ENCODE results near the gene LOXL1.

LOXL1 gene, protein sequence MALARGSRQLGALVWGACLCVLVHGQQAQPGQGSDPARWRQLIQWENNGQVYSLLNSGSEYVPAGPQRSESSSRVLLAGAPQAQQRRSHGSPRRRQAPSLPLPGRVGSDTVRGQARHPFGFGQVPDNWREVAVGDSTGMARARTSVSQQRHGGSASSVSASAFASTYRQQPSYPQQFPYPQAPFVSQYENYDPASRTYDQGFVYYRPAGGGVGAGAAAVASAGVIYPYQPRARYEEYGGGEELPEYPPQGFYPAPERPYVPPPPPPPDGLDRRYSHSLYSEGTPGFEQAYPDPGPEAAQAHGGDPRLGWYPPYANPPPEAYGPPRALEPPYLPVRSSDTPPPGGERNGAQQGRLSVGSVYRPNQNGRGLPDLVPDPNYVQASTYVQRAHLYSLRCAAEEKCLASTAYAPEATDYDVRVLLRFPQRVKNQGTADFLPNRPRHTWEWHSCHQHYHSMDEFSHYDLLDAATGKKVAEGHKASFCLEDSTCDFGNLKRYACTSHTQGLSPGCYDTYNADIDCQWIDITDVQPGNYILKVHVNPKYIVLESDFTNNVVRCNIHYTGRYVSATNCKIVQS

DNA sequence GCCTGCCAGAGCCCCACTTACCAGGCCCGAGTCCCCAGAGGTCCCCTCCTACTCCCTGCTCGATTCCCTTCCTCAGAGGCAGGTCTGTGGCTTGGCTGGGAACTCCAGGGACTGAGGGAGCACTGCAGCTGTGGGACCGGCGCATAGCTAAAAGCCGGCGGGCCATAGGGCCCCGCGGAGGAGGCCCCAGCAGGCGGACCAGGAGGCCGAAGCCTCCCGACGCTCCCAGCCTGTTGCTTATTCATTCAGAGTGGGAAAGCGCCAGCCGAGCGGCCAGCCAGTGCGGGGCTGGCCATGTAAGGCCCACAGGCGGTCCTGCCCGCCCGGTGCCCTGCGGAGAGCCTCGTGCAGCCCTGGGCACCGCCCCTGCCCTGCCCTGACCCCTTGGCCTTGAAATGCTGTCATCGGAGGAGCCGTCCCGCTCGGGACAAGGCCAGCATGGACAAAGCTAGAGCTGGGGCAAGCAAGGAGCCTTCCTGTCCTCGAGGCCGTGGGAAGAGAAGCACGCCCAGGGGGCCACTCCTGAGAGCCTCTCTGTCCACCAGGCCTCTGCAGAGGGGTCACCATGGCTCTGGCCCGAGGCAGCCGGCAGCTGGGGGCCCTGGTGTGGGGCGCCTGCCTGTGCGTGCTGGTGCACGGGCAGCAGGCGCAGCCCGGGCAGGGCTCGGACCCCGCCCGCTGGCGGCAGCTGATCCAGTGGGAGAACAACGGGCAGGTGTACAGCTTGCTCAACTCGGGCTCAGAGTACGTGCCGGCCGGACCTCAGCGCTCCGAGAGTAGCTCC lies at the start of gene LOXL1:
Gene LOXL1 (plus strand): TSS at position 244 of the 784 bp plus-strand sequence. CDS start 322 bp downstream, at position 566.
- Histone ChIP-seq H3K4me3 (ENCODE audit: low read depth in 1 of 5, low read length in 5 of 5) (peak within 1 kb of the TSS; percentile 19 to 74 (median 58)), H3K9ac (ENCODE audit: low read length in 5 of 5) (peak within 1 kb of the TSS; percentile 17 to 70 (median 59))

DNA sequence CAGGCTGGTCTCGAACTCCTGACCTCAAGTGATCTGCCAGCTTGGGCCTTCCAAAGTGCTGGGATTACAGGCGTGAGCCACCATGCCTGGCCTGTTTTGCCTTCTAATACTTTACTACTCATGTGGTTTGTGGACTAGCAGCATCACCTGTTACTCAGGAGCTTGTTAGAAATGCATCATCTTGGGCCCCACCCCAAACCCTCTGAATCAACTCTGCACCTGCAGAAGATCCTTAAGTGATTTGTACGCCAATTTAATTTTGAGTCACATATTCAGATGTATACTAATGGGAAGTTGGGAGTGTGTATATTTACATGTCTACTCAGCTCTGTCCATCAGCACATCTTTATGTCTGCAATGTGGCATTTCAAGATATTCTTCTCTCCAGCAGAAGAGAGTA lies 46.8 kb upstream of the LOXL1 start:
- H3K9ac ChIP-seq (ENCODE audit: low read length in 5 of 5): no peak overlapping the region
- no peaks in the 10 kb centered on the region for H3K36me3 ChIP-seq (ENCODE audit: control insufficient read depth in 5 of 5, insufficient read depth in 5 of 5, low read length in 5 of 5)
- H3K4me1 ChIP-seq (ENCODE audit: control insufficient read depth in 5 of 5, insufficient read depth in 5 of 5, low read length in 5 of 5): no peaks in the 10 kb centered on the region
- H3K27me3 ChIP-seq (ENCODE audit: control insufficient read depth in 5 of 5, insufficient read depth in 4 of 5, low read length in 5 of 5): peaks cover 1 to 28% (median 11%) of the 10 kb centered on the region in 5 donors
- no peak overlapping the region for H3K4me3 ChIP-seq (ENCODE audit: low read depth in 1 of 5, low read length in 5 of 5)
- no peak overlapping the region for H3K27ac ChIP-seq (ENCODE audit: low read depth, low read length)
- peaks cover 0 to 4% (median 0%) of the 10 kb centered on the region in 5 donors for H3K9me3 ChIP-seq (ENCODE audit: control insufficient read depth in 5 of 5, low read length in 5 of 5)

More for the DNA sequence above, at the start of gene LOXL1:
- peaks cover 20 to 96% (median 89%) of the 10 kb centered on the region in 5 donors for H3K4me1 ChIP-seq (ENCODE audit: control insufficient read depth in 5 of 5, insufficient read depth in 5 of 5, low read length in 5 of 5)
- H3K27me3 ChIP-seq (ENCODE audit: control insufficient read depth in 5 of 5, insufficient read depth in 4 of 5, low read length in 5 of 5): peaks cover 0 to 5% (median 3%) of the 10 kb centered on the region in 5 donors
- no peaks in the 10 kb centered on the region for H3K9me3 ChIP-seq (ENCODE audit: control insufficient read depth in 5 of 5, low read length in 5 of 5)
- H3K27ac ChIP-seq (ENCODE audit: low read depth, low read length): peak within 1 kb of the TSS; percentile 74
- H3K36me3 ChIP-seq (ENCODE audit: control insufficient read depth in 5 of 5, insufficient read depth in 5 of 5, low read length in 5 of 5): peaks cover 0 to 5% (median 0%) of the 10 kb centered on the region in 5 donors

DNA sequence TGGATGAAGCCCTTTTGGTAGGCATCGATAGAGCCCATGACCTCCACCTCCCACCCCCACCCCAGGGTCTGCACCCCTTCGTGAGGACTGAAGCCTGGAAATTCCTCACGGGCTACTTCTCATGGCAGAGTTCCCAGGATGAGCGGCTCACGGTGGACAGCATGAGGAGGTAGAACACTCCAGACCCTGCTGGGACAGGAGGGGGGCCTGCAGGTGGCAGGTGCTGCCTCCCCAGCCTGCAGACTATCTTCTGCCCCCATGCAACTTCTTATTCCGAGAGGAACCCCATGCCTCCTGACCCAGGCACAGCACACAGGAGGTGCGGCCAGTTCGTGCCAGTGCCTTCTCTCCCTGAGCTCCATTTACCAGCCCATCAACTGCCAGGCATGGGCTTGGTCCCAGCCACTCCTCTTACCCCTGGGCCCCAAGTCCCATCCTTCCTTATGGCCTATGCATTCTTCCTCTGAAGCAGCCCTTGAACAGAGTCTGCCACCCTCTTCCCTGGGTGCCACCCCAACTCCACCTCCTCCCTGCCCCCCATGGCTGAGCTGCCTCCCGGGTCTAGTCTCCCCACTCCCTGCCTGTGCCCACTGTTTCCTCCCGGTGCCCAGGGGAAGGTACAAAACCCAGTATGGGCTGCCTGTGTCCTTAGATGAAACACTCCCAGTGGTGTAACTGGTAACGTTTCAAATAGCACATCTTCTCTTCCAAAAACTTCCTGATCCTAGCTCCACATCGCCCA lies 44.5 kb upstream of the LOXL1 start:
- peaks cover 4 to 31% (median 11%) of the 10 kb centered on the region in 5 donors for H3K27me3 ChIP-seq (ENCODE audit: control insufficient read depth in 5 of 5, insufficient read depth in 4 of 5, low read length in 5 of 5)
- no peak overlapping the region for H3K4me3 ChIP-seq (ENCODE audit: low read depth in 1 of 5, low read length in 5 of 5)
- no peaks in the 10 kb centered on the region for H3K4me1 ChIP-seq (ENCODE audit: control insufficient read depth in 5 of 5, insufficient read depth in 5 of 5, low read length in 5 of 5)
- no peaks in the 10 kb centered on the region for H3K36me3 ChIP-seq (ENCODE audit: control insufficient read depth in 5 of 5, insufficient read depth in 5 of 5, low read length in 5 of 5)
- H3K9me3 ChIP-seq (ENCODE audit: control insufficient read depth in 5 of 5, low read length in 5 of 5): peaks cover 0 to 4% (median 0%) of the 10 kb centered on the region in 5 donors
- H3K27ac ChIP-seq (ENCODE audit: low read depth, low read length): no peak overlapping the region
- H3K9ac ChIP-seq (ENCODE audit: low read length in 5 of 5): no peak overlapping the region

DNA sequence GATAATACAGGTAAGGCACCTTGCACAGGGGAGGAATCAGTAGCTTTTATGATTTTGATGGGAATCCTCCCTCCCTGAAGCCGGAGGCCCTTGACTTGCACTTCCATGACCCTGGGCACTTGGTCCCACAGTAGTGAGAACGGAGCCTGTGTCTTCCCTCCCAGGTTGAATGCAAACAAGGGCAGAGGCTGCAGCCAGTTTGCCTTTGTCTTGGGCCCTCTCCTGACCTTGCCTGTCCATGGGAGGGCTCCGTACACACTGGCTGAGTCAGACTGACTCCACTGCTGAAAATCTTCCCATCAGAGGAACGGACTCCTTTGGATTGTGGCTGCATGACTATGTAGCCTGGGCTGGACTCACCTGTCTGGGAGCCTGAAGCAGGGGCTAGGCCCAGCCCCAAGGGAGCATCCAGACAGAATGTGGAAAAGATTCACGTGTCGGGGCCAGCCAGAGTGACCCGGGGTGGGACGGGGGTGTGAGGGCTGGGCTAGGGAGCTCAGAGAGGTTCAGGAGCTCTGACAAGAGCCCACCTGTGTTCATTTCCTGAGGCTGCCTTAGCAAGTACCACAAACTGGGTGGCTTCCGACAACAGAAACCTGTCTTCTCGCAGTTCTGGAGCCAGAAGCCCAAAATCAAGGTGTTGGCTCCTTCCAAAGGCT lies 43.4 kb upstream of the LOXL1 start:
- H3K4me1 ChIP-seq (ENCODE audit: control insufficient read depth in 5 of 5, insufficient read depth in 5 of 5, low read length in 5 of 5): no peaks in the 10 kb centered on the region
- H3K27me3 ChIP-seq (ENCODE audit: control insufficient read depth in 5 of 5, insufficient read depth in 4 of 5, low read length in 5 of 5): peaks cover 4 to 31% (median 11%) of the 10 kb centered on the region in 5 donors
- peaks cover 0 to 1% (median 0%) of the 10 kb centered on the region in 5 donors for H3K9me3 ChIP-seq (ENCODE audit: control insufficient read depth in 5 of 5, low read length in 5 of 5)
- no peak overlapping the region for H3K27ac ChIP-seq (ENCODE audit: low read depth, low read length)
- no peak overlapping the region for H3K4me3 ChIP-seq (ENCODE audit: low read depth in 1 of 5, low read length in 5 of 5)
- no peak overlapping the region for H3K9ac ChIP-seq (ENCODE audit: low read length in 5 of 5)
- H3K36me3 ChIP-seq (ENCODE audit: control insufficient read depth in 5 of 5, insufficient read depth in 5 of 5, low read length in 5 of 5): no peaks in the 10 kb centered on the region

DNA sequence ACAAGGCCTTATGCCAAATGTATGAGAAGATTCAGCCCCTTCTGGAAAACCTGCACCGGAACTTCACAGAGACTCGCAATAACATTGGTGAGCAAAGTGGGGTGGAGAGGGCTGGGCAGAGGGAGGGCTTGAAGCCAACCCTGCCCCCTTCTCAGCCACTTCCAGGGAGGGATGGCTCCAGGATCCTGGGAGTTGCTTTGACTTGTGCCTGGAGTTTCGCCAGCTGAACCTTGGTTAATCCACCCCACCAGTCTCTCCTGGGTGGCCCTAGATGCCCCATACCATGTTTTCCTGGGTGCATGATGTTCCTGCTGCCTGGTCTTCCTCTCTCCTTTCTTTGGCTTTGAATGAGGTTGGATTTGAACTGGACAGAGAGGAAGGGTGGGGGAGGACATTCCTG lies 42.1 kb upstream of the LOXL1 start:
- Histone ChIP-seq H3K4me3 (ENCODE audit: low read depth in 1 of 5, low read length in 5 of 5) (no peak overlapping the region), H3K27ac (ENCODE audit: low read depth, low read length) (no peak overlapping the region), H3K9me3 (ENCODE audit: control insufficient read depth in 5 of 5, low read length in 5 of 5) (no peaks in the 10 kb centered on the region), H3K4me1 (ENCODE audit: control insufficient read depth in 5 of 5, insufficient read depth in 5 of 5, low read length in 5 of 5) (no peaks in the 10 kb centered on the region), H3K36me3 (ENCODE audit: control insufficient read depth in 5 of 5, insufficient read depth in 5 of 5, low read length in 5 of 5) (no peaks in the 10 kb centered on the region), H3K9ac (ENCODE audit: low read length in 5 of 5) (no peak overlapping the region), H3K27me3 (ENCODE audit: control insufficient read depth in 5 of 5, insufficient read depth in 4 of 5, low read length in 5 of 5) (peaks cover 4 to 31% (median 11%) of the 10 kb centered on the region in 5 donors)

DNA sequence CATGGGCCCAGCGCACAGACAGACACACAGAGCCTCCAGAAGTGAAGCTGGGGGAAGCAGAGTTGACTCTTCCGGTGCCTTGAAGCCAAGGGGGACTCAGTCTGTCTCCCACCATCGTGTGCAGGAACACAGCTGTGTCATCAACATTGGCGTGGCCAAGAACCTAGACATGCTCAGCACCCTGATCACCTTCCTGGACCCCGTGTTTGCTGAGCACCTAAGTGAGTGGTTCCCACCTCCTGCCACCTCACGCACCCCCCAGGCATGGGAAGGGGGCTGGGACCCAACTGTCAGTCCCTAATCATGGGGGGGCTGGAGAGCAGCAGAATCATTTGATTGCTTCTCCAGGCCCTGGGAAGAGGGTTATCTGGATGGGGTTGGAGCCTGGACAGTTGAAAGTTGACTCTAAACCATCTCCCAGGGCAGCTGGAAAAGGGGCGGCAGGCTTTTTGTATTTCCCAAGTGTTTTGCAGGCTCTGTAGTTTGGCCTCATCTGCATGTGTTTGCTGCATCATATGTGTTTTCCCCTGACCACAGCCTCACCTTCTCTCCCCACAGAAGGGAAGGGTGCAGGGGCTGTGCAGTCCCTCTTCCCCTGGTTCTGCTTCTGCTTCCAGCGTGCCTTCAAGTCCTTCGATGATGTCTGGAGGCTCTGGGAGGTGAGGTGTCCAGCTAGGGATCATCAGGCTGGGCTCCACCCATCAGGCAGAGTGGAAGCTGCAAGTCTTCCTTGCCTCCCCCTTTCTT lies 40.1 kb upstream of the LOXL1 start:
- Histone ChIP-seq H3K27me3 (ENCODE audit: control insufficient read depth in 5 of 5, insufficient read depth in 4 of 5, low read length in 5 of 5) (peaks cover 4 to 31% (median 11%) of the 10 kb centered on the region in 5 donors), H3K4me1 (ENCODE audit: control insufficient read depth in 5 of 5, insufficient read depth in 5 of 5, low read length in 5 of 5) (no peaks in the 10 kb centered on the region), H3K4me3 (ENCODE audit: low read depth in 1 of 5, low read length in 5 of 5) (no peak overlapping the region), H3K36me3 (ENCODE audit: control insufficient read depth in 5 of 5, insufficient read depth in 5 of 5, low read length in 5 of 5) (no peaks in the 10 kb centered on the region), H3K27ac (ENCODE audit: low read depth, low read length) (no peak overlapping the region), H3K9ac (ENCODE audit: low read length in 5 of 5) (no peak overlapping the region), H3K9me3 (ENCODE audit: control insufficient read depth in 5 of 5, low read length in 5 of 5) (no peaks in the 10 kb centered on the region)

DNA sequence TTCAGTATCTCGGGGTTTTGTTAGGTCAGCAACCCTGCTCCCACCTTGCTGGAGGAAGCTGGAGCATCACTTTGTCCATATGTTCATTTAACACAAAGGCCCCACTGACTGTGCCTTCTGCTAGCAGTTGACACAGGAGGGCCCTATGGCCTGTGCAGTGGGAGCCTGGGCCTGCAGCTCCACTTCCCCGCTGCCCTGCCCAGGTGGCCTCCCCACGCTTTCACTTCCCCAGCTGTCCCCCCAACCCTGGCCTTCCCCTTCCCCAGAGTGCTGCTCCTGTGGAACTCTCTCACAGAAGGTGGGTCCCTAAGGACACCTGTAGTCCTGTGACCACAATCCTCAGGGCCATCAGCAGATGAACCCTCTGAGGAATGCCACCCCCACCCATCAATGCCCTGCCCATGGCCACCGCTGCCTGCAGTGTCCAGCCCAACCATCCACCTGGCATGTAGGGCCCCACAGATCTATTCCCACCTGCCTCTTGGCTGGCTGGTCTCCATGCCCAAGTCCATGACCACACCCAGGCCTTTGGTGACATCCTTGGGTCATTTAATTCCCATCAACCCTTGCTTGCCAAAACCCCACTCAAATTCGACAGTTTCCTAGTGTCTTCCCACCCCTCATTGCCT lies 39.4 kb upstream of the LOXL1 start:
- H3K27me3 ChIP-seq (ENCODE audit: control insufficient read depth in 5 of 5, insufficient read depth in 4 of 5, low read length in 5 of 5): peaks cover 4 to 24% (median 11%) of the 10 kb centered on the region in 5 donors
- no peaks in the 10 kb centered on the region for H3K9me3 ChIP-seq (ENCODE audit: control insufficient read depth in 5 of 5, low read length in 5 of 5)
- no peak overlapping the region for H3K4me3 ChIP-seq (ENCODE audit: low read depth in 1 of 5, low read length in 5 of 5)
- H3K9ac ChIP-seq (ENCODE audit: low read length in 5 of 5): no peak overlapping the region
- no peaks in the 10 kb centered on the region for H3K4me1 ChIP-seq (ENCODE audit: control insufficient read depth in 5 of 5, insufficient read depth in 5 of 5, low read length in 5 of 5)
- no peak overlapping the region for H3K27ac ChIP-seq (ENCODE audit: low read depth, low read length)
- H3K36me3 ChIP-seq (ENCODE audit: control insufficient read depth in 5 of 5, insufficient read depth in 5 of 5, low read length in 5 of 5): no peaks in the 10 kb centered on the region

DNA sequence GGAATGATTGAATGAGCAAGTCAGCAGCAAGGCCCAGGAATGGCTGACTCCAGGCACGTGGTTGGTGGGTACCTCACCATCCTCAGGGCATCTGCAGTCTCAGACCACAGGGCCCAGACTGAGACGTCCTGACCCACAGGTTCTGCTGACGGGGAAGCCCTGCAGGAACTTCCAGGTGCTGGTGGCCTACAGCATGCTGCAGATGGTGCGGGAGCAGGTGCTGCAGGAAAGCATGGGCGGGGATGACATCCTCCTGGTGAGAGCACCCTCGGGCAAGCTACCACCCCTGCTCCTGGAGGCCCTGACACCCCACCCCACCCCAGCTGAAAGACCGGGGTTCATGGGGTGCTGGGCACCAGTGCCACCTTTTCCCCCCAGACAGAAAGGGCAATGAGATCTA lies 38.8 kb upstream of the LOXL1 start:
- Histone ChIP-seq H3K27me3 (ENCODE audit: control insufficient read depth in 5 of 5, insufficient read depth in 4 of 5, low read length in 5 of 5) (peaks cover 0 to 18% (median 6%) of the 10 kb centered on the region in 5 donors), H3K27ac (ENCODE audit: low read depth, low read length) (no peak overlapping the region), H3K9me3 (ENCODE audit: control insufficient read depth in 5 of 5, low read length in 5 of 5) (peaks cover 0 to 2% (median 0%) of the 10 kb centered on the region in 5 donors), H3K4me3 (ENCODE audit: low read depth in 1 of 5, low read length in 5 of 5) (no peak overlapping the region), H3K9ac (ENCODE audit: low read length in 5 of 5) (no peak overlapping the region), H3K36me3 (ENCODE audit: control insufficient read depth in 5 of 5, insufficient read depth in 5 of 5, low read length in 5 of 5) (no peaks in the 10 kb centered on the region), H3K4me1 (ENCODE audit: control insufficient read depth in 5 of 5, insufficient read depth in 5 of 5, low read length in 5 of 5) (no peaks in the 10 kb centered on the region)

All from subcutaneous abdominal adipose tissue (tissue), 5 donors.